SK-N-SH (cell line): ENCODE data around the gene NR3C1. TPM values are rescaled to one million over a fixed set of nuclear protein-coding genes. Genes with fewer than 3 reads are reported as not detected.
A peak's percentile ranks its signal among the peaks of the same experiment; 100 is the strongest.

Source experiments
- CTCF ChIA-PET: fragments of 300-600, 350-600 bp; formaldehyde crosslinking; extraction: SDS; loops from one replicate; lab custom pipeline; 2021; lab: Yijun Ruan, JAX
- POLR2A ChIA-PET: fragments of 350-600 bp; sonication (Branson Sonifier 250); formaldehyde crosslinking; extraction: SDS; loops from one replicate; lab custom pipeline; 2020; ENCODE audit warnings: antibody characterized with exemption, inconsistent platforms; lab: Yijun Ruan, JAX
- DNase-seq: peaks from one replicate; pipeline ENCODE4 v3.0.0; 2012
- H2AFZ ChIP-seq: fragments of 200-600 bp; sonication (generic); 2 replicates; pipeline ENCODE4 v1.8.1; 2016; ENCODE audit warnings: antibody characterized with exemption, mild to moderate bottlenecking, low read depth
- H3F3A ChIP-seq: fragments of 200-600 bp; sonication (generic); replicated peaks from 2 replicates; pipeline ENCODE3; 2016; ENCODE audit warnings: antibody characterized with exemption, mild to moderate bottlenecking; ENCODE audit not compliant: insufficient read depth
- H3K27ac ChIP-seq, 2 experiments: fragments of 200-500 bp in 1 of 2; fragments of 200-600 bp in 1 of 2; sonication (Bioruptor generic) in 1 of 2; sonication (generic), shearing (Covaris generic) in 1 of 2; 2 replicates each; pipeline versions ENCODE4 v1.5.1 to v1.6.1; 2014 to 2016; ENCODE audit warnings: low read depth in 2 of 2, inconsistent platforms in 1 of 2, low read length in 1 of 2, mild to moderate bottlenecking in 1 of 2, mixed read lengths in 1 of 2
- H3K27me3 ChIP-seq: fragments of 200-600 bp; sonication (generic), shearing (Covaris generic); 2 replicates; pipeline ENCODE4 v1.6.1; 2016; ENCODE audit warnings: mixed run types; ENCODE audit not compliant: insufficient read depth
- H3K36me3 ChIP-seq, 2 experiments: fragments of 200-500 bp in 1 of 2; fragments of 200-600 bp in 1 of 2; sonication (Bioruptor generic) in 1 of 2; sonication (generic) in 1 of 2; replicated peaks in 1 of 2; 2 replicates each; pipeline versions ENCODE3 to v1.5.1; 2014 to 2016; ENCODE audit warnings: low read length in 1 of 2, mild to moderate bottlenecking in 1 of 2; ENCODE audit not compliant: insufficient read depth in 2 of 2, control insufficient read depth in 1 of 2
- H3K4me1 ChIP-seq, 2 experiments: fragments of 200-500 bp in 1 of 2; fragments of 200-600 bp in 1 of 2; sonication (Bioruptor generic) in 1 of 2; sonication (generic), shearing (Covaris generic) in 1 of 2; 2 replicates each; pipeline versions ENCODE4 v1.5.1 to v1.6.1; 2014 to 2016; ENCODE audit warnings: low read depth in 1 of 2, low read length in 1 of 2, mixed run types in 1 of 2; ENCODE audit not compliant: insufficient read depth in 2 of 2, control insufficient read depth in 1 of 2
- H3K4me2 ChIP-seq: fragments of 200-600 bp; sonication (generic), shearing (Covaris generic); 2 replicates; pipeline ENCODE4 v1.6.1; 2017; ENCODE audit warnings: mixed run types
- H3K4me3 ChIP-seq, 2 experiments: fragments of 200-500 bp in 1 of 2; fragments of 200-600 bp in 1 of 2; sonication (Bioruptor generic) in 1 of 2; sonication (generic), shearing (Covaris generic) in 1 of 2; 2 replicates each; pipeline versions ENCODE4 v1.5.1 to v1.8.1; 2014 to 2016; ENCODE audit warnings: low read depth in 2 of 2, inconsistent platforms in 1 of 2, low read length in 1 of 2, mild to moderate bottlenecking in 1 of 2, mixed read lengths in 1 of 2, moderate library complexity in 1 of 2
- H3K79me2 ChIP-seq: fragments of 200-600 bp; sonication (generic); 2 replicates; pipeline ENCODE4 v1.8.1; 2017; ENCODE audit warnings: mild to moderate bottlenecking; ENCODE audit not compliant: insufficient read depth
- H3K9ac ChIP-seq: fragments of 200-600 bp; sonication (generic); 2 replicates; pipeline ENCODE4 v1.6.1; 2017; ENCODE audit warnings: mixed run types
- H3K9me2 ChIP-seq: fragments of 200-600 bp; sonication (generic); 2 replicates; pipeline ENCODE4 v1.6.1; 2017; ENCODE audit warnings: mixed run types
- H3K9me3 ChIP-seq: fragments of 200-600 bp; sonication (generic); 2 replicates; pipeline ENCODE4 v1.6.1; 2017; ENCODE audit warnings: mixed run types, mild to moderate bottlenecking, moderate library complexity
- H4K20me1 ChIP-seq: fragments of 200-600 bp; sonication (generic); 2 replicates; pipeline ENCODE4 v1.6.1; 2017; ENCODE audit warnings: mild to moderate bottlenecking, mixed run types; ENCODE audit not compliant: insufficient read depth
- EP300 ChIP-seq, 2 experiments: IDR thresholded peaks; 2 replicates each; pipeline versions ENCODE4 v1.4.0 to v1.6.1; 2012; ENCODE audit warnings: borderline replicate concordance in 1 of 2, low read depth in 1 of 2, low read length in 1 of 2
- EZH2phosphoT487 ChIP-seq: fragments of 200-600 bp; sonication (generic); IDR thresholded peaks from 2 replicates; pipeline ENCODE4 v1.6.1; 2017; ENCODE audit warnings: low read depth, mixed run types, mild to moderate bottlenecking, antibody characterized with exemption, moderate library complexity, borderline replicate concordance
- FOXM1 ChIP-seq: IDR thresholded peaks from 2 replicates; pipeline ENCODE4 v1.4.0; 2012; ENCODE audit warnings: low read depth, mild to moderate bottlenecking
- JUND ChIP-seq: IDR thresholded peaks from 2 replicates; pipeline ENCODE4 v1.4.0; 2012
- MAX ChIP-seq: IDR thresholded peaks from 2 replicates; pipeline ENCODE4 v1.4.0; 2012; ENCODE audit warnings: low read depth
- MEF2A ChIP-seq: IDR thresholded peaks from 2 replicates; pipeline ENCODE4 v1.4.0; 2012; ENCODE audit warnings: low read depth, borderline replicate concordance
- MXI1 ChIP-seq: IDR thresholded peaks from 2 replicates; pipeline ENCODE4 v1.6.1; 2012; ENCODE audit warnings: mild to moderate bottlenecking, low read depth, low read length, improper control_type of control experiment
- NFIC ChIP-seq: IDR thresholded peaks from 2 replicates; pipeline ENCODE4 v1.4.0; 2012; ENCODE audit warnings: borderline replicate concordance
- RAD21 ChIP-seq: IDR thresholded peaks from 2 replicates; pipeline ENCODE4 v1.6.1; 2012; ENCODE audit warnings: mild to moderate bottlenecking, low read length
- REST ChIP-seq: IDR thresholded peaks from 2 replicates; pipeline ENCODE4 v1.6.1; 2012; ENCODE audit warnings: mild to moderate bottlenecking, low read depth, low read length, moderate library complexity
- RFX5 ChIP-seq: IDR thresholded peaks from 2 replicates; pipeline ENCODE4 v1.6.1; 2012; ENCODE audit warnings: mild to moderate bottlenecking, improper control_type of control experiment, low read length
- RXRA ChIP-seq: IDR thresholded peaks from 2 replicates; pipeline ENCODE4 v1.4.0; 2012; ENCODE audit warnings: low read depth, mild to moderate bottlenecking, borderline replicate concordance
- SIN3A ChIP-seq: IDR thresholded peaks from 2 replicates; pipeline ENCODE4 v1.6.1; 2012; ENCODE audit warnings: low read depth, mild to moderate bottlenecking, low read length, moderate library complexity, borderline replicate concordance
- TAF1 ChIP-seq: IDR thresholded peaks from 2 replicates; pipeline ENCODE4 v1.6.1; 2012; ENCODE audit warnings: low read depth, mild to moderate bottlenecking, low read length, moderate library complexity, borderline replicate concordance
- TCF12 ChIP-seq: IDR thresholded peaks from 2 replicates; pipeline ENCODE4 v1.4.0; 2012
- TEAD4 ChIP-seq: IDR thresholded peaks from 2 replicates; pipeline ENCODE4 v1.4.0; 2012; ENCODE audit warnings: mild to moderate bottlenecking, borderline replicate concordance; ENCODE audit not compliant: insufficient read depth
- USF1 ChIP-seq: IDR thresholded peaks from 2 replicates; pipeline ENCODE4 v1.4.0; 2012; ENCODE audit warnings: low read depth, borderline replicate concordance
- ZBTB33 ChIP-seq: IDR thresholded peaks from 2 replicates; pipeline ENCODE4 v1.4.0; 2012; ENCODE audit warnings: low read depth, borderline replicate concordance
- WGBS: methylation state at CpG from one replicate; pipeline ENCODE4 v1.1.6; 2017; ENCODE audit warnings: low lambda C conversion rate; 5-methylcytosine and 5-hydroxymethylcytosine counted together
- polyA plus RNA-seq, 3 experiments: library from polyadenylated mRNA; depleted of rRNA; stranded (reverse); fragments of >200 nt; gene quantifications; 2 replicates each; pipeline ENCODE4 v1.2.3, GENCODE V29; 2012

The NR3C1 gene
- polyA plus RNA-seq, 1 of the 3 experiments (the other 2 are of a cell fraction): 7.1 TPM

GRCh38 chr5:143412661-143413342, 9.3 kb upstream of the NR3C1 start:
- Histone ChIP-seq H3K9me3 (no peaks in the 10 kb centered on the region), H3K4me2 (no peak overlapping the region), H4K20me1 (no peaks in the 10 kb centered on the region), H2AFZ (peak overlapping the region; percentile 36; the same call in 1 of the 2 replicates), H3K79me2 (no peaks in the 10 kb centered on the region), H3K4me3 (no peak overlapping the region), H3F3A (no peaks in the 10 kb centered on the region), H3K9ac (no peak overlapping the region)
- ChIA-PET POLR2A (no interaction called here), CTCF (interaction anchor here (0.5 to 1.7 kb wide), 3 partner anchors 10 to 663 kb away, joined by 3 to 4 read pairs (median 3); partner anchors contain the start of gene NR3C1)
- 61% methylated on average over 2 of the region's 2 CpGs for WGBS
- 0 out of 2 replicates have a peak, but pooled peaks have one; percentile 5 for TF ChIP-seq JUND
- TF ChIP-seq SIN3A: no peak
- TF ChIP-seq EZH2phosphoT487: no peak
- TF ChIP-seq TCF12: 0 out of 2 replicates have a peak, but pooled peaks have one; percentile 14
- no peak for TF ChIP-seq RXRA
- TF ChIP-seq, all 33 proteins: peak for 2
- H3K4me1 ChIP-seq: peaks cover 0 to 5% of the 10 kb centered on the region in 2 experiments; a peak in 1 of 4 replicates
- no peaks in the 10 kb centered on the region for H3K27me3 ChIP-seq
- H3K36me3 ChIP-seq: no peaks in the 10 kb centered on the region
- H3K9me2 ChIP-seq: no peaks in the 10 kb centered on the region
- H3K27ac ChIP-seq: peak overlapping the region in 1 of 2 experiments; percentile 16; a peak in 1 of 4 replicates
- DNase-seq: no peak

GRCh38 chr5:143409926-143410325, 6.4 kb upstream of the NR3C1 start:
- no peak overlapping the region for H3K9ac ChIP-seq
- H4K20me1 ChIP-seq: no peaks in the 10 kb centered on the region
- 0 out of 2 replicates have a peak, but pooled peaks cover 3% of the 10 kb centered on the region for H3K9me3 ChIP-seq
- ChIA-PET POLR2A (no interaction called here), CTCF (interaction anchor here (2.0 kb wide), 1 partner anchor 414 kb away, joined by 4 read pairs; no protein-coding TSS in a partner anchor)
- no peak for DNase-seq
- H3K4me3 ChIP-seq: no peak overlapping the region
- no peaks in the 10 kb centered on the region for H3K27me3 ChIP-seq
- H3K4me1 ChIP-seq: peaks cover 0 to 8% of the 10 kb centered on the region in 2 experiments; a peak in 2 of 4 replicates
- TF ChIP-seq REST: no peak
- no peak for TF ChIP-seq NFIC
- no peak for TF ChIP-seq TEAD4
- TF ChIP-seq RFX5: no peak
- no peak for TF ChIP-seq EZH2phosphoT487
- TF ChIP-seq ZBTB33: no peak
- no peak for TF ChIP-seq MEF2A
- no peak for TF ChIP-seq TAF1
- TF ChIP-seq JUND: no peak
- TF ChIP-seq MXI1: no peak
- TF ChIP-seq FOXM1: no peak
- no peak for TF ChIP-seq EP300 (IDR thresholded peaks at IDR 0.05; ENCODE audit: borderline replicate concordance in 1 of 2, low read depth in 1 of 2, low read length in 1 of 2)
- TF ChIP-seq USF1: no peak
- TF ChIP-seq RAD21: no peak
- TF ChIP-seq MAX: no peak
- TF ChIP-seq, all 33 proteins: peak for 0
- Histone ChIP-seq H3K79me2 (no peaks in the 10 kb centered on the region), H3K4me2 (no peak overlapping the region), H3F3A (peaks cover 13% of the 10 kb centered on the region), H3K9me2 (no peaks in the 10 kb centered on the region), H2AFZ (no peak overlapping the region), H3K27ac (no peak overlapping the region), H3K36me3 (no peaks in the 10 kb centered on the region)
- 87% methylated on average over 2 of the region's 2 CpGs for WGBS
